Measurements from ENCODE around the gene PSME1.

DNA sequence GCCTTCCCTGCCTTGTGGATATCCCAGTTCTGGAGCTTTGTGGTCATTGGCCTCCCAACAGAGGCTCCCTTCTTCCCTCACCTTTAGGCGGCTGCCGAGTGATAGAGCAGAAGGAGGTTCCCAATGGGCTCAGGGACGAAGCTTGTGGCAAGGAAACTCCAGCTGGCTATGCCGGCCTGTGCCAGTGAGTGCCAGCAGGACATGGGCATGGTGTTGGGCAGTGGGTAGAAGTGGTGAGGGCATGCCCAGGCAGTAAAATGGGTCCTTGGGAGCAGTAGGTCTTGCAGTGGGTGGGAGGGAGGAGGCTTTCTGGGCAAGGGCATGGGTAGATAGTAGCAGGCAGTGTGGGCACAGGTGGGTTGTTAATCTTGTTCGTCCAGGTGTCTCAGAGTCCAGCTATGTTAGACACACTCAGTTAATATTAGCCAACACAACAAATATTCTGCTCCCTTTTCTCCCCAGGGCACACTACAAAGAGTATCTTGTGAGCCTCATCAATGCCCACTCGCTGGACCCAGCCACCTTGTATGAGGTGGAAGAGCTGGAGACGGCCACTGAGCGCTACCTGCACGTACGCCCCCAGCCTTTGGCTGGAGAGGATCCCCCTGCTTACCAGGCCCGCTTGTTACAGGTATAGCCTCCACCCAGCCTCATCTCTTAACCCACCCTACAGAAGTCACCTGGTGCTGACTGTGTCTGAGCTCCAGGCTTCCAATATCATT, 23.9 kb downstream of the PSME1 start:
- TF ChIP-seq, protein P1, sequence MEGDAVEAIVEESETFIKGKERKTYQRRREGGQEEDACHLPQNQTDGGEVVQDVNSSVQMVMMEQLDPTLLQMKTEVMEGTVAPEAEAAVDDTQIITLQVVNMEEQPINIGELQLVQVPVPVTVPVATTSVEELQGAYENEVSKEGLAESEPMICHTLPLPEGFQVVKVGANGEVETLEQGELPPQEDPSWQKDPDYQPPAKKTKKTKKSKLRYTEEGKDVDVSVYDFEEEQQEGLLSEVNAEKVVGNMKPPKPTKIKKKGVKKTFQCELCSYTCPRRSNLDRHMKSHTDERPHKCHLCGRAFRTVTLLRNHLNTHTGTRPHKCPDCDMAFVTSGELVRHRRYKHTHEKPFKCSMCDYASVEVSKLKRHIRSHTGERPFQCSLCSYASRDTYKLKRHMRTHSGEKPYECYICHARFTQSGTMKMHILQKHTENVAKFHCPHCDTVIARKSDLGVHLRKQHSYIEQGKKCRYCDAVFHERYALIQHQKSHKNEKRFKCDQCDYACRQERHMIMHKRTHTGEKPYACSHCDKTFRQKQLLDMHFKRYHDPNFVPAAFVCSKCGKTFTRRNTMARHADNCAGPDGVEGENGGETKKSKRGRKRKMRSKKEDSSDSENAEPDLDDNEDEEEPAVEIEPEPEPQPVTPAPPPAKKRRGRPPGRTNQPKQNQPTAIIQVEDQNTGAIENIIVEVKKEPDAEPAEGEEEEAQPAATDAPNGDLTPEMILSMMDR (IDR thresholded peaks at IDR 0.05): no peak
- TF ChIP-seq POLR2AphosphoS5 (IDR thresholded peaks at IDR 0.05) (no peak), POLR2A (IDR thresholded peaks at IDR 0.05) (no peak), EP300 (IDR thresholded peaks at IDR 0.05) (no peak)

All from upper lobe of left lung (tissue), 4 donors.